ENCODE results near the gene SHTN1. TPM values are rescaled to one million over a fixed set of nuclear protein-coding genes. Genes with fewer than 3 reads are reported as not detected.

SHTN1 gene
- total RNA-seq, 6 donors from 2014 or later, result 32.3 to 67.9 (median 37.2) TPM

DNA sequence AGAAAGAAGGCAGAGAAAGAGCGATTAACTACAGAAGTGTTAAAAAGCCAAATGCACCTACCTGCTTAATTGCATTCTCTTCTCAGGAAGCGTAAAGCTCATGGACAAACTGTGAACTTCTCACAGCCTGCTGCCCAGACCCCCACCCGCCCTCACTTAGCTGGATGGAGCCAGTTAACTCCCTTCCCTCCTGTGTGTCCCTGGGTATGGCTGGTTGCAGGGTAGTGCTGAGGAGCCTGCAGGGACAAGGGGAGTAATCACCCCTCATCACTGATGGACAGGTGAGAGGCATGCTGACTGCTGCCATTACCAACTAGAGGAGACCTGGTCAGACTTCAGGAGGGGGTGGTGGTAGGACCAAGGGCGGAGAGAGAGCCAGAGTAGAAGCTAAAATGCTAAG, 118.2 kb downstream of the SHTN1 start:
- 91 to 92% methylated on average over 4 of the region's 4 CpGs for WGBS, 2 donors
- H3K27ac ChIP-seq, result no peak overlapping the region
- no peak for ATAC-seq (ENCODE audit: low FRiP score in 2 of 2)

GRCh38 chr10:116882639-116883038, 122.3 kb downstream of the SHTN1 start:
- no peaks in the 10 kb centered on the region for H3K4me1 ChIP-seq
- no peak for TF ChIP-seq EP300 (IDR thresholded peaks at IDR 0.05)
- TF ChIP-seq, protein P1, sequence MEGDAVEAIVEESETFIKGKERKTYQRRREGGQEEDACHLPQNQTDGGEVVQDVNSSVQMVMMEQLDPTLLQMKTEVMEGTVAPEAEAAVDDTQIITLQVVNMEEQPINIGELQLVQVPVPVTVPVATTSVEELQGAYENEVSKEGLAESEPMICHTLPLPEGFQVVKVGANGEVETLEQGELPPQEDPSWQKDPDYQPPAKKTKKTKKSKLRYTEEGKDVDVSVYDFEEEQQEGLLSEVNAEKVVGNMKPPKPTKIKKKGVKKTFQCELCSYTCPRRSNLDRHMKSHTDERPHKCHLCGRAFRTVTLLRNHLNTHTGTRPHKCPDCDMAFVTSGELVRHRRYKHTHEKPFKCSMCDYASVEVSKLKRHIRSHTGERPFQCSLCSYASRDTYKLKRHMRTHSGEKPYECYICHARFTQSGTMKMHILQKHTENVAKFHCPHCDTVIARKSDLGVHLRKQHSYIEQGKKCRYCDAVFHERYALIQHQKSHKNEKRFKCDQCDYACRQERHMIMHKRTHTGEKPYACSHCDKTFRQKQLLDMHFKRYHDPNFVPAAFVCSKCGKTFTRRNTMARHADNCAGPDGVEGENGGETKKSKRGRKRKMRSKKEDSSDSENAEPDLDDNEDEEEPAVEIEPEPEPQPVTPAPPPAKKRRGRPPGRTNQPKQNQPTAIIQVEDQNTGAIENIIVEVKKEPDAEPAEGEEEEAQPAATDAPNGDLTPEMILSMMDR (IDR thresholded peaks at IDR 0.05), result no peak
- TF ChIP-seq POLR2A (IDR thresholded peaks at IDR 0.05), result no peak
- TF ChIP-seq POLR2AphosphoS5 (IDR thresholded peaks at IDR 0.05), result no peak

More for the DNA sequence above, 118.2 kb downstream of the SHTN1 start:
- Histone ChIP-seq H3K36me3 (no peaks in the 10 kb centered on the region), H3K4me1 (peaks cover 0 to 7% (median 0%) of the 10 kb centered on the region in 4 donors), H3K27me3 (no peaks in the 10 kb centered on the region), H3K4me3 (no peak overlapping the region), H3K9me3 (no peaks in the 10 kb centered on the region)
- no peak for DNase-seq
- TF ChIP-seq EP300 (IDR thresholded peaks at IDR 0.05), result no peak
- TF ChIP-seq POLR2AphosphoS5 (IDR thresholded peaks at IDR 0.05), result no peak
- TF ChIP-seq, protein P1 (IDR thresholded peaks at IDR 0.05), result no peak
- no peak for TF ChIP-seq POLR2A (IDR thresholded peaks at IDR 0.05)

DNA sequence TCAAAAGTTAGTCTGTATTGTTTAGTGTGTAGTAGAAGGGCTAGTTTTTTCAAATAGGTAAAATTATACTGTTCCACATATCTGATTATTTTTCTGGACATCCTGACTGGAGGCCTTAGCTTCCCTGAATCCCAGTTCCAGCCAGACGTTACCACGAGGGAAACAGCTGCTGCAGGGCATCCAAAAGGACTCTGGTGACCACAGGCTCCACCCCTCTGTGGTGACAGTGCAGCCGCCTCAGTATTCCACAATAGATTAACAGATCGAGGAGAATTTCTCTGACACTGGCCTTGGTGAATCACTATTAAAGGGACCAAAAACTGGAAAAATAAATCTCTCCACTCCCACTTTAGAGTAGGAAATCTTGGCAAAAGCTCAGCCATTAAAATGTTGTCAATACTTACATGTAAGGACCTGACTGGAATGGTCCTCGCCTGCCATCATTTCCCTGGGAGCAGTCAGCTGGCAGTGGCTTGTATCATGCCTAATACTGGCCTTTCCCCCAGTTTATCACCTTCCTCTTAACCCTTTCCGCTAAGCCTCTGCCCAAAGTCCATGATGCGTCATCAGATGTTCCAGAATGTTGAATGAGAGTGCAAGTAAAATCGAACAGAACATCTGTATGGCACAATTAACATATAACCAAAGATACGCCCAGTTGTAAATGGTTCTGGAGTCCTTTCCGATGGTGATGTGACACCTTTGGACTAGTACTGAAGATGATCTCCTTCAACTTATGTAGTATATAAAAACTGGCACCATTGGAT, 124.1 kb downstream of the SHTN1 start:
- Histone ChIP-seq H3K9me3 (no peaks in the 10 kb centered on the region), H3K36me3 (no peaks in the 10 kb centered on the region), H3K27ac (no peak overlapping the region), H3K27me3 (no peaks in the 10 kb centered on the region), H3K4me3 (no peak overlapping the region), H3K4me1 (no peaks in the 10 kb centered on the region)
- WGBS, 2 donors, result 65 to 72% methylated on average over 10 of the region's 10 CpGs
- ATAC-seq (ENCODE audit: low FRiP score in 2 of 2) (no peak), DNase-seq (no peak)
- TF ChIP-seq POLR2A (IDR thresholded peaks at IDR 0.05), result no peak
- TF ChIP-seq EP300 (IDR thresholded peaks at IDR 0.05), result no peak
- no peak for TF ChIP-seq POLR2AphosphoS5 (IDR thresholded peaks at IDR 0.05)
- TF ChIP-seq, protein P1 (IDR thresholded peaks at IDR 0.05), result no peak

More at GRCh38 chr10:116882639-116883038, 122.3 kb downstream of the SHTN1 start:
- Histone ChIP-seq H3K27ac (no peak overlapping the region), H3K4me3 (no peak overlapping the region), H3K36me3 (no peaks in the 10 kb centered on the region), H3K9me3 (no peaks in the 10 kb centered on the region), H3K27me3 (no peaks in the 10 kb centered on the region)
- DNase-seq (no peak), ATAC-seq (ENCODE audit: low FRiP score in 2 of 2) (no peak)
- WGBS, 2 donors, result 81 to 88% methylated on average over 2 of the region's 2 CpGs

GRCh38 chr10:116879817-116880216, 125.2 kb downstream of the SHTN1 start:
- H3K4me3 ChIP-seq, result no peak overlapping the region
- WGBS, 2 donors, result 64 to 68% methylated on average over 7 of the region's 7 CpGs
- H3K9me3 ChIP-seq, result no peaks in the 10 kb centered on the region
- DNase-seq (no peak), ATAC-seq (ENCODE audit: low FRiP score in 2 of 2) (no peak)
- H3K36me3 ChIP-seq, result no peaks in the 10 kb centered on the region
- no peaks in the 10 kb centered on the region for H3K27me3 ChIP-seq
- no peaks in the 10 kb centered on the region for H3K4me1 ChIP-seq
- no peak overlapping the region for H3K27ac ChIP-seq
- TF ChIP-seq EP300 (IDR thresholded peaks at IDR 0.05) (no peak), POLR2A (IDR thresholded peaks at IDR 0.05) (no peak), POLR2AphosphoS5 (IDR thresholded peaks at IDR 0.05) (no peak)
- TF ChIP-seq, protein P1 (IDR thresholded peaks at IDR 0.05), result no peak

DNA sequence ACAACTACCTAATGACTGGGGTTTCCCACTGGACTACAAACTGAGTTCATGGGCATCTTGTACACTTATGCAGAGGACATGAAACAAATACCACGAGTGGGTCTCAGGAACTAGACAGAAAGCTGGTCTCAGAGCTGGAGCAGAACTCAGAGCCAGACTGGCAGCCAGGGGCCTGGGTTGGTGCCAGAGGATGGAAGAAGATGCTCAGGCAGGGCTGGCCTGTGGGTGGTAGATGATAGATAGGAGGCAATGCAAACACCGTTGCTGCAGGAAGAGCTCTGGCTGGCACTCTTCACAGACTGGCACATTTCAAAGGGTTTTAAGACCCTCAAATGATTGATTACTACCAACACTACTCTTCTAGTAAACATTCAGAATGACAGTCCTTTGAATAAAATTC, 126.9 kb downstream of the SHTN1 start:
- DNase-seq (no peak), ATAC-seq (ENCODE audit: low FRiP score in 2 of 2) (no peak)
- Histone ChIP-seq H3K27me3 (no peaks in the 10 kb centered on the region), H3K4me3 (no peak overlapping the region), H3K9me3 (no peaks in the 10 kb centered on the region), H3K4me1 (no peaks in the 10 kb centered on the region), H3K27ac (no peak overlapping the region), H3K36me3 (no peaks in the 10 kb centered on the region)
- 61 to 69% methylated on average over 2 of the region's 2 CpGs for WGBS, 2 donors
- TF ChIP-seq POLR2AphosphoS5 (IDR thresholded peaks at IDR 0.05) (no peak), EP300 (IDR thresholded peaks at IDR 0.05) (no peak), POLR2A (IDR thresholded peaks at IDR 0.05) (no peak)
- TF ChIP-seq, protein P1 (IDR thresholded peaks at IDR 0.05), result no peak
